Psoas muscle (tissue), 8 donors: Measurements from ENCODE around the gene QSOX2. TPM values are rescaled to one million over a fixed set of nuclear protein-coding genes. Genes with fewer than 3 reads are reported as not detected.

Experiments used
- ATAC-seq, 4 donors: fragments of 200-7000 bp; cut with Tn5 transposase; one replicate each; pipeline ENCODE4 v1.9.1; 2020; ENCODE audit warnings: moderate library complexity in 3 of 4, mild to moderate bottlenecking in 2 of 4
- DNase-seq, 2 donors: peaks; one replicate each; pipeline ENCODE4 v3.0.0-alpha.2; 2020
- H3K27ac ChIP-seq: fragments of 200-600 bp; one replicate; pipeline ENCODE4 v1.8.0; 2022
- H3K27me3 ChIP-seq, 3 donors: fragments of 200-600 bp in 1 of 3; one replicate each; pipeline versions ENCODE4 v1.6.1 to v1.8.0; 2013 to 2022; ENCODE audit warnings: low read length in 2 of 3, mild to moderate bottlenecking in 2 of 3, moderate library complexity in 1 of 3; ENCODE audit not compliant: insufficient read depth in 3 of 3
- H3K36me3 ChIP-seq, 2 donors: fragments of 200-600 bp in 1 of 2; one replicate each; pipeline versions ENCODE4 v1.6.1 to v1.8.0; 2013 to 2022; ENCODE audit warnings: low read depth in 1 of 2, mild to moderate bottlenecking in 1 of 2, moderate library complexity in 1 of 2; ENCODE audit not compliant: insufficient read depth in 1 of 2
- H3K4me1 ChIP-seq: fragments of 200-600 bp; one replicate; pipeline ENCODE4 v1.8.0; 2022
- H3K4me3 ChIP-seq: fragments of 200-600 bp; one replicate; pipeline ENCODE4 v1.8.0; 2022; ENCODE audit warnings: mild to moderate bottlenecking
- H3K9me3 ChIP-seq: fragments of 200-600 bp; one replicate; pipeline ENCODE4 v1.8.0; 2022
- CTCF ChIP-seq: fragments of 200-600 bp; IDR thresholded peaks from one replicate; pipeline ENCODE4 v1.8.0; 2022; ENCODE audit warnings: antibody characterized with exemption
- WGBS, 3 donors: extraction: QIAGEN DNeasy Blood & Tissue Kit; methylation state at CpG; one replicate each; pipeline versions ENCODE4 v1.1.6 to v1.1.7; 2013; 5-methylcytosine and 5-hydroxymethylcytosine counted together
- intact Hi-C, 2 donors: fragments of 100-400 bp; cut with DNase I; formaldehyde crosslinking; loops; one replicate each; pipeline versions ENCODE4 v1.11.0 to v1.14.2; 2022
- polyA plus RNA-seq, 3 donors: library from polyadenylated mRNA; stranded (reverse); fragments of 200-250 nt; gene quantifications; one replicate each; pipeline ENCODE4 v1.2.3, GENCODE V29; 2013
- total RNA-seq, 4 donors: library from RNA; stranded (reverse); fragmentation: NEBNext Ultra II Directional in 2 of 4; extraction: Animal tissue kit (Norgen Biotek cat#: 25700) in 2 of 4; gene quantifications; one replicate each; pipeline versions ENCODE4 v1.2.1 to v1.2.4, GENCODE V29; 2021 to 2023
- donor health status: healthy with polysubstance abuse.
- donor health status: DM: no; HTN: no; CAD: no; lungs with moderate emphysema.
- donor health status: Bipolar disorder and iron deficiency.
- donor health status: healthy.
- donor health status: DM: yes; HTN: yes; CAD: no.
- donor health status: DM: no; HTN: no; CAD: no.
- donor health status: DM: no; HTN: no; CAD: no.
- donor health status: DM: yes; HTN: yes; CAD: no.

QSOX2 gene
- total and polyA plus RNA-seq, 7 donors = 3.6 to 7.5 (median 5.6) TPM

- WGBS, 3 donors = 89 to 91% (median 90%) methylated on average over 24 to 27 of the region's 27 CpGs
- no peak for TF ChIP-seq CTCF
Observed at GRCh38 chr9:136235709-136236455, 9.7 kb downstream of the QSOX2 start.

GRCh38 chr9:136235171-136235570, 10.4 kb downstream of the QSOX2 start:
- TF ChIP-seq CTCF = no peak
- H3K27me3 ChIP-seq = no peaks in the 10 kb centered on the region
- no peak overlapping the region for H3K4me3 ChIP-seq
- no peaks in the 10 kb centered on the region for H3K9me3 ChIP-seq
- no peak overlapping the region for H3K27ac ChIP-seq
- H3K36me3 ChIP-seq = peaks cover 0 to 9% of the 10 kb centered on the region in 2 donors
- WGBS, 3 donors = 91 to 94% (median 92%) methylated on average over 17 of the region's 17 CpGs
- intact Hi-C loops = no loop called here
- no peak for ATAC-seq
- H3K4me1 ChIP-seq = peaks cover 8% of the 10 kb centered on the region
- DNase-seq = no peak

More at GRCh38 chr9:136235709-136236455, 9.7 kb downstream of the QSOX2 start:
- Histone ChIP-seq H3K36me3 (peaks cover 0 to 9% of the 10 kb centered on the region in 2 donors), H3K9me3 (no peaks in the 10 kb centered on the region), H3K4me3 (no peak overlapping the region), H3K27ac (no peak overlapping the region), H3K4me1 (peaks cover 12% of the 10 kb centered on the region), H3K27me3 (no peaks in the 10 kb centered on the region)
- intact Hi-C loops = no loop called here
- ATAC-seq = no peak
- no peak for DNase-seq

GRCh38 chr9:136234597-136234996, 11.0 kb downstream of the QSOX2 start:
- TF ChIP-seq CTCF = no peak
- Histone ChIP-seq H3K36me3 (peaks cover 0 to 9% of the 10 kb centered on the region in 2 donors), H3K4me1 (peaks cover 2% of the 10 kb centered on the region), H3K27ac (no peak overlapping the region), H3K4me3 (no peak overlapping the region), H3K27me3 (no peaks in the 10 kb centered on the region), H3K9me3 (no peaks in the 10 kb centered on the region)
- WGBS, 3 donors = 93 to 95% (median 95%) methylated on average over 21 of the region's 21 CpGs
- ATAC-seq (no peak), DNase-seq (no peak)
- intact Hi-C loops = no loop called here

- TF ChIP-seq CTCF = no peak
- peaks cover 0 to 9% of the 10 kb centered on the region in 2 donors for H3K36me3 ChIP-seq
- no peak for ATAC-seq
- H3K27me3 ChIP-seq = no peaks in the 10 kb centered on the region
- no peak for DNase-seq
- no peaks in the 10 kb centered on the region for H3K9me3 ChIP-seq
- 83 to 88% (median 83%) methylated on average over 14 of the region's 14 CpGs for WGBS, 3 donors
- H3K4me3 ChIP-seq = no peak overlapping the region
- H3K4me1 ChIP-seq = no peaks in the 10 kb centered on the region
- no peak overlapping the region for H3K27ac ChIP-seq
- intact Hi-C loops = no loop called here
Observed at GRCh38 chr9:136233868-136234267, 11.7 kb downstream of the QSOX2 start.

- intact Hi-C loops = no loop called here
- no peak for TF ChIP-seq CTCF
- H3K27ac ChIP-seq = no peak overlapping the region
- DNase-seq (no peak), ATAC-seq (no peak)
- H3K27me3 ChIP-seq = no peaks in the 10 kb centered on the region
- no peaks in the 10 kb centered on the region for H3K4me1 ChIP-seq
- WGBS, 3 donors = 51 to 72% (median 56%) methylated on average over 15 of the region's 15 CpGs
- H3K36me3 ChIP-seq = peaks cover 0 to 9% of the 10 kb centered on the region in 2 donors
- no peaks in the 10 kb centered on the region for H3K9me3 ChIP-seq
- H3K4me3 ChIP-seq = no peak overlapping the region
Observed at GRCh38 chr9:136233411-136233810, 12.2 kb downstream of the QSOX2 start.
